Transverse colon (tissue), 4 donors: ENCODE results near the gene TOMM20.
"Not testable (repeated sequence)": the region's sequence is repeated elsewhere in the genome, so short reads cannot be mapped to it uniquely, and the experiment has no call there.

ENCODE experiments used
- CTCF ChIP-seq, 5 experiments: fragments of 200-600 bp in 3 of 5; fragments of 450-650 bp in 2 of 5; sonication (generic) in 3 of 5; IDR thresholded peaks; 1 replicate in 2 of 5; 2 replicates in 3 of 5; pipeline ENCODE4 v1.5.1; 2016 to 2017; ENCODE audit warnings: antibody characterized with exemption in 5 of 5, inconsistent platforms in 3 of 5, mild to moderate bottlenecking in 2 of 5, moderate library complexity in 1 of 5
- POLR2A ChIP-seq: fragments of 450-650 bp; IDR thresholded peaks from one replicate; pipeline ENCODE4 v1.6.1; 2016; ENCODE audit warnings: antibody characterized with exemption, mild to moderate bottlenecking, moderate library complexity
- POLR2AphosphoS5 ChIP-seq, 3 donors: sonication (generic); formaldehyde crosslinking; IDR thresholded peaks; one replicate each; pipeline ENCODE4 v1.6.1; 2016; ENCODE audit warnings: antibody characterized with exemption in 3 of 3

- not testable (repeated sequence) for TF ChIP-seq POLR2A; CTCF (IDR thresholded peaks at IDR 0.05); POLR2AphosphoS5 (IDR thresholded peaks at IDR 0.05)
Observed at GRCh38 chr1:235092415-235092814, 36.2 kb downstream of the TOMM20 start.
